ENCODE measurements around the gene TAPT1.

TAPT1 gene

GRCh38 chr4:16235209-16235608, 8.9 kb upstream of the TAPT1 start:
- no peak for TF ChIP-seq POLR2A (IDR thresholded peaks at IDR 0.05; ENCODE audit: low read depth, low read length)
- no peak for FAIRE-seq
- no peak for DNase-seq (ENCODE audit: insufficient read length, low spot score)

DNA sequence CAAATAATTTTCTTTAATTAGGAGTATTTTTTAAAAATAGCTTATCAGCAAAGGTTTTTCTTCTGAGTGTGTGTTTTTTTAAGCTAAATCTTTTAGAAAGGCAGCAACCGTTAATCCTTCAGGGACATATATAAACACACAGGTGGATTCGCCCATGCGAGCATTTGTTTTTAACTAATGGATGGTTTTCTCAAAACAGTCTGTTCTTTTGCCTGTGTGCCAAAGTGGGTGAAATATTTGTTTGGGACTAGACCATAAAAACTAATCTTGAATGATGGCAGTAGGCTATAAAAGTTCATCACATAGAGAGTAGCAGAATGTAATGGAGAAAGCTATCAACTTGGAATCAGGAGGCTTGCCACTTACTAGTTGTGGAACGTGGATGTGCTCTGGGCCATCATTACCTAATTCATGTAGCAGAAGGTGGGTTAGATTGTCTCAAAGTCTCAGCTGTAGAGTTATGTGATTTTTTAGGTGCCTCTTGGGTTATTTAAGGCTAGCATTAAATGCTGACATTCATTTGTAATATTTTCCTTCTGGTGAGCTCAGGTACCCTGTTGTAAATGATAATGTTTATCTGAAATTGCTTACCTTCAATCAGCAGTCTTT, 7.4 kb upstream of the TAPT1 start:
- no peak for FAIRE-seq
- TF ChIP-seq POLR2A (IDR thresholded peaks at IDR 0.05; ENCODE audit: low read depth, low read length) = no peak
- DNase-seq (ENCODE audit: insufficient read length, low spot score) = no peak

GRCh38 chr4:16231570-16232245, 5.4 kb upstream of the TAPT1 start:
- TF ChIP-seq POLR2A (IDR thresholded peaks at IDR 0.05; ENCODE audit: low read depth, low read length) = no peak
- FAIRE-seq (no peak), DNase-seq (ENCODE audit: insufficient read length, low spot score) (no peak)

DNA sequence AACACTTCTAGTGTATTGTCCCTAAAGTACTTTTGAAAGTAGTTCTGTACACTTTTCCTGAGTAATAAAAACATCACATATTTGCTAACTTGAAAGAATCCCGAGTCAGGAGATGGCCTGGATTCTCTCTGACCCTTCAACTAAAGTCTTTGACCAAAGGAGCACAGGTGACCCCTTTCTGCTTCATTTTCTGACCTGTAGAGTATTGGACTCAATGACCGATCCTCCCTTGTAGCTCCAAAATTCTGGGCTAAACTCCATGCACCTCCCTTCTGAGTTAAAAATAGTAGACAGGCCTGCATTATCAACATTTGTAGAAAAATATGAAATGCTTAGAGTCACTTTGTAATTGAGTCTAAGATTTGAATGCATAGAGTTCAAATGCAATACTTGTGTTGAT, 4.0 kb upstream of the TAPT1 start:
- FAIRE-seq = peak; percentile 30
- no peak for TF ChIP-seq POLR2A (IDR thresholded peaks at IDR 0.05; ENCODE audit: low read depth, low read length)

GRCh38 chr4:16229604-16230003, 3.3 kb upstream of the TAPT1 start:
- TF ChIP-seq POLR2A (IDR thresholded peaks at IDR 0.05; ENCODE audit: low read depth, low read length) = no peak
- DNase-seq (ENCODE audit: insufficient read length, low spot score) = no peak
- no peak for FAIRE-seq

More for the DNA sequence above, 4.0 kb upstream of the TAPT1 start:
- DNase-seq (ENCODE audit: insufficient read length, low spot score) = no peak

- no peak for DNase-seq (ENCODE audit: insufficient read length, low spot score)
- no peak for FAIRE-seq
- no peak for TF ChIP-seq POLR2A (IDR thresholded peaks at IDR 0.05; ENCODE audit: low read depth, low read length)
Measured at GRCh38 chr4:16227462-16227868, 1.2 kb upstream of the TAPT1 start.

DNA sequence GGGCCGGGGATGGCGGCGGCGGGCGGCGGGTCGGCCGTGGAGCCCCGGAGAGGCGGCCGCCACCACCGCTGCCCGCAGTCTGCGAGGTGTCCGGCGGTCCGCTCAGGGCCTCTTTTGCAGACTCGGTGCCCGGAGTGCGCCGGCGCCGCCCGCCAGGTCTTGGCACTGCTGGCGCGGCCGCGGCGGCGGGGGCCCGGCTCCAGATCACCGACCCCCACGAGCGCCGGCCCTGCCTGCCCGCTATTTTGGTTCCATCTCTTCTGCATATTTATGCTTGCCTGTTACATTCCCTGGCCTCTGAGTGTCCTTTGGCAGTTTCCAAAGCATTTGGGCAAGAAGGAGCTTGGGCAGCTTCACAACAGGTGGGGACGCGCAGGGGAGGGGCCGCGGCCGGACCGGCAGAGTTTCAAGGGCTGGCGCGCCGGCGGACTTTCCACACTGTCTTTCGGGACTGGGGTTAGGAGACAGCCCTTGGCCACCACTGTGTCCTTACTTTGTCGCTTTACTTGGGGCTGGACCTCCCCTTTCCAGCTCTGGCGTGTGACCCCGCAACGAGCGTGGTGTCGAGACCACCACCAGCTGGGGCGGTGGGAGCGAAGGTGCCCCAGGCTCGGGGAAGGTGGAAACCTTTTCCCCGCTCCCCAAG, 668 bp upstream of the TAPT1 start:
- no peak for FAIRE-seq
- DNase-seq (ENCODE audit: insufficient read length, low spot score) = no peak
- no peak for TF ChIP-seq POLR2A (IDR thresholded peaks at IDR 0.05; ENCODE audit: low read depth, low read length)

GRCh38 chr4:16225167-16225862, 956 bp downstream of the TAPT1 start:
- FAIRE-seq = no peak
- no peak for TF ChIP-seq POLR2A (IDR thresholded peaks at IDR 0.05; ENCODE audit: low read depth, low read length)
- DNase-seq (ENCODE audit: insufficient read length, low spot score) = no peak

- FAIRE-seq = no peak
- no peak for DNase-seq (ENCODE audit: insufficient read length, low spot score)
Measured at GRCh38 chr4:16224264-16225166, 1.8 kb downstream of the TAPT1 start.

GRCh38 chr4:16222957-16223527, 3.2 kb downstream of the TAPT1 start:
- DNase-seq (ENCODE audit: insufficient read length, low spot score) (no peak), FAIRE-seq (no peak)
- TF ChIP-seq POLR2A (IDR thresholded peaks at IDR 0.05; ENCODE audit: low read depth, low read length) = no peak

More at GRCh38 chr4:16224264-16225166, 1.8 kb downstream of the TAPT1 start:
- no peak for TF ChIP-seq POLR2A (IDR thresholded peaks at IDR 0.05; ENCODE audit: low read depth, low read length)

DNA sequence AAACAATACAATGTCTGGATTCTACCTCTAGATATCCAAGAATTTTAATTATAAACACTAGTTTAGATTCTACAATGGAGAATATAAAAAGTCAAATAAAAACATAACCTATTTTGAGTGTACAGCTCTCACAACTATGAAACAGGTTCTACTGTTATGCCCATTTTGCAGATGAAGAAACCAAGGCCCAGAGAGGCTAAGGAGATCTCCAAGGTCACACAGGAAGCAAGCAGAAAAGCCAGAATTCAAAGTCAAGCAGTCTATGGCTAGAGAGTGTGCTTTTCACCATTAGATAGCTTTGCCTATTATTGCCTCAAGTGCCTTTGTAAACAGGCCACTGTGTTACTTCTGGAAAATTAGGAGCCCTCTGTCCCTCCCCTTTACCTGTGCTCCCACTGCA, 7.3 kb downstream of the TAPT1 start:
- DNase-seq (ENCODE audit: insufficient read length, low spot score) = no peak
- TF ChIP-seq POLR2A (IDR thresholded peaks at IDR 0.05; ENCODE audit: low read depth, low read length) = no peak
- no peak for FAIRE-seq

GRCh38 chr4:16217300-16218051, 8.8 kb downstream of the TAPT1 start:
- FAIRE-seq (no peak), DNase-seq (ENCODE audit: insufficient read length, low spot score) (no peak)
- TF ChIP-seq POLR2A (IDR thresholded peaks at IDR 0.05; ENCODE audit: low read depth, low read length) = no peak
